HepG2 (cell line): ENCODE data around the gene OR5M8.

Experiments
- TF ChIP-seq, protein P1 (sequence below): sonication (generic); formaldehyde crosslinking; IDR thresholded peaks from 2 replicates; pipeline ENCODE4 v1.5.0; 2020; ENCODE audit warnings: mild to moderate bottlenecking, missing genetic modification reagents, moderate library complexity
- TF ChIP-seq, protein P2 (sequence below): IDR thresholded peaks from 2 replicates; pipeline ENCODE4 v1.6.1; 2012; ENCODE audit warnings: inconsistent platforms

DNA sequence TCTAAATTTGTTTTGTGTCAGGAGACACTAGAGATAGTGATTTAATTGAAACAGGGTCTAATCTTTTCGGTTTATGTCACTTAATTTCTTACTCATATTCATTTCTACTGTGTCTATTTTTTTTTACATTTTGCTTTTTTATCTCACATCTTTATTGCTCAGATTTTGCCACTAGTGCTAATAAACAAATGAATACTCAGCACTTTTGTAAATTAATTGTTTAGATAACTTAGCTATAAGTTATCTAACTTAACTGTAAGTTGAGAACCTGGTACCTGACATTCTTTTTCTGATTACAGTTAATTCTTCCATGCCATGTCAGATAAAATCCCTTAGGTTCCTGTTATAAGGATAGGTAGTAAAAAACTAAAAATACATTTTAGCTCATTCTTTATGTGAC is 22.1 kb upstream of the OR5M8 start:
- TF ChIP-seq, protein P1, sequence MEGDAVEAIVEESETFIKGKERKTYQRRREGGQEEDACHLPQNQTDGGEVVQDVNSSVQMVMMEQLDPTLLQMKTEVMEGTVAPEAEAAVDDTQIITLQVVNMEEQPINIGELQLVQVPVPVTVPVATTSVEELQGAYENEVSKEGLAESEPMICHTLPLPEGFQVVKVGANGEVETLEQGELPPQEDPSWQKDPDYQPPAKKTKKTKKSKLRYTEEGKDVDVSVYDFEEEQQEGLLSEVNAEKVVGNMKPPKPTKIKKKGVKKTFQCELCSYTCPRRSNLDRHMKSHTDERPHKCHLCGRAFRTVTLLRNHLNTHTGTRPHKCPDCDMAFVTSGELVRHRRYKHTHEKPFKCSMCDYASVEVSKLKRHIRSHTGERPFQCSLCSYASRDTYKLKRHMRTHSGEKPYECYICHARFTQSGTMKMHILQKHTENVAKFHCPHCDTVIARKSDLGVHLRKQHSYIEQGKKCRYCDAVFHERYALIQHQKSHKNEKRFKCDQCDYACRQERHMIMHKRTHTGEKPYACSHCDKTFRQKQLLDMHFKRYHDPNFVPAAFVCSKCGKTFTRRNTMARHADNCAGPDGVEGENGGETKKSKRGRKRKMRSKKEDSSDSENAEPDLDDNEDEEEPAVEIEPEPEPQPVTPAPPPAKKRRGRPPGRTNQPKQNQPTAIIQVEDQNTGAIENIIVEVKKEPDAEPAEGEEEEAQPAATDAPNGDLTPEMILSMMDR (CRISPR knock-in tag): no peak
- TF ChIP-seq, protein P2, sequence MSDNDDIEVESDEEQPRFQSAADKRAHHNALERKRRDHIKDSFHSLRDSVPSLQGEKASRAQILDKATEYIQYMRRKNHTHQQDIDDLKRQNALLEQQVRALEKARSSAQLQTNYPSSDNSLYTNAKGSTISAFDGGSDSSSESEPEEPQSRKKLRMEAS: no peak
